Fibroblast of lung (primary cell): ENCODE measurements around the gene CYP27A1.

Experiments used
- CTCF ChIP-seq, 2 donors: IDR thresholded peaks in 1 of 2; conservative IDR thresholded peaks in 1 of 2; 1 replicate in 1 of 2; 2 replicates in 1 of 2; pipeline ENCODE4 v1.5.1; 2011 to 2012; ENCODE audit warnings: low read length in 2 of 2, control low read depth in 1 of 2, inconsistent platforms in 1 of 2, low read depth in 1 of 2, mild to moderate bottlenecking in 1 of 2
- EZH2 ChIP-seq: IDR thresholded peaks from 2 replicates; pipeline ENCODE4 v1.5.1; 2012; ENCODE audit warnings: low read length, control low read depth, mild to moderate bottlenecking; ENCODE audit errors: missing control alignments

GRCh38 chr2:218839888-218840287 is 57.9 kb downstream of the CYP27A1 start:
- TF ChIP-seq CTCF (conservative IDR thresholded peaks at IDR 0.05 in 1 of 2, IDR thresholded peaks at IDR 0.05 in 1 of 2; ENCODE audit: low read depth in 1 of 2, low read length in 2 of 2) = no peak
- no peak for TF ChIP-seq EZH2
